Sigmoid colon (tissue), 7 donors: Measurements from ENCODE around the gene SEMA4G. TPM values are rescaled to one million over a fixed set of nuclear protein-coding genes. Genes with fewer than 3 reads are reported as not detected.

Experiments
- DNase-seq: peaks from one replicate; pipeline ENCODE4 v3.0.0-alpha.2; 2019
- H3K27ac ChIP-seq, 4 donors: fragments of 200-600 bp; sonication (generic); one replicate each; pipeline ENCODE4 v1.5.1; 2016 to 2019; ENCODE audit warnings: mild to moderate bottlenecking in 1 of 4
- H3K27me3 ChIP-seq, 3 donors: fragments of 200-600 bp; sonication (generic); one replicate each; pipeline ENCODE4 v1.5.1; 2019; ENCODE audit warnings: mild to moderate bottlenecking in 1 of 3
- H3K36me3 ChIP-seq, 4 donors: fragments of 200-600 bp; sonication (generic); one replicate each; pipeline ENCODE4 v1.5.1; 2016 to 2019
- H3K4me1 ChIP-seq, 4 donors: fragments of 200-600 bp; sonication (generic); one replicate each; pipeline ENCODE4 v1.5.1; 2017 to 2019
- H3K4me3 ChIP-seq, 4 donors: fragments of 200-600 bp; sonication (generic); one replicate each; pipeline ENCODE4 v1.5.1; 2017 to 2019; ENCODE audit warnings: mild to moderate bottlenecking in 2 of 4, moderate library complexity in 1 of 4
- H3K9me3 ChIP-seq, 4 donors: fragments of 200-600 bp in 3 of 4; sonication (generic) in 3 of 4; one replicate each; pipeline versions ENCODE4 v1.5.1 to v1.6.1; 2013 to 2019
- CTCF ChIP-seq, 4 experiments: fragments of 450-650 bp in 3 of 4; fragments of 200-600 bp in 1 of 4; IDR thresholded peaks; one replicate each; pipeline ENCODE4 v1.5.1; 2016 to 2019; ENCODE audit warnings: antibody characterized with exemption in 4 of 4, mild to moderate bottlenecking in 3 of 4, moderate library complexity in 2 of 4
- EP300 ChIP-seq, 4 donors: sonication (generic); formaldehyde crosslinking; IDR thresholded peaks; one replicate each; pipeline ENCODE4 v1.6.1; 2017; ENCODE audit warnings: antibody characterized with exemption in 4 of 4
- POLR2A ChIP-seq, 2 donors: fragments of 450-650 bp; IDR thresholded peaks; one replicate each; pipeline ENCODE4 v1.6.1; 2016; ENCODE audit warnings: antibody characterized with exemption in 2 of 2, mild to moderate bottlenecking in 2 of 2, moderate library complexity in 2 of 2
- POLR2AphosphoS5 ChIP-seq, 4 donors: sonication (generic); formaldehyde crosslinking; IDR thresholded peaks; one replicate each; pipeline ENCODE4 v1.6.1; 2017; ENCODE audit warnings: antibody characterized with exemption in 4 of 4
- WGBS, 2 donors: extraction: QIAGEN DNeasy Blood & Tissue Kit; methylation state at CpG; one replicate each; pipeline ENCODE4 v1.1.7; 2013; 5-methylcytosine and 5-hydroxymethylcytosine counted together
- intact Hi-C: fragments of 100-400 bp; cut with DNase I; formaldehyde crosslinking; loops from one replicate; pipeline ENCODE4 v1.15.1; 2023
- polyA plus RNA-seq, 3 donors: library from polyadenylated mRNA; stranded (reverse); fragments of 200-250 nt; gene quantifications; one replicate each; pipeline ENCODE4 v1.2.3, GENCODE V29; 2013
- total RNA-seq, 4 donors: library from RNA; depleted of rRNA; stranded (reverse); fragments of >200 nt; gene quantifications; one replicate each; pipeline ENCODE4 v1.1.0, GENCODE V29; 2016
- donor health status: healthy with polysubstance abuse.
- donor health status: Bipolar disorder and iron deficiency.
- donor health status: healthy.

The SEMA4G gene
- total and polyA plus RNA-seq, 7 donors: 0.49 to 65.8 (median 2.2) TPM

GRCh38 chr10:100995181-100995580 lies 25.9 kb downstream of the SEMA4G start:
- H3K27me3 ChIP-seq: no peaks in the 10 kb centered on the region
- WGBS, 2 donors: 77 to 78% methylated on average over 6 of the region's 6 CpGs
- no peak overlapping the region for H3K27ac ChIP-seq
- H3K9me3 ChIP-seq: no peaks in the 10 kb centered on the region
- H3K36me3 ChIP-seq: peaks cover 0 to 30% (median 10%) of the 10 kb centered on the region in 4 donors
- intact Hi-C loops: loop anchor here (5.0 kb wide), 1 partner anchor 83 kb away; the partner anchor contains the start of gene SLF2
- TF ChIP-seq POLR2AphosphoS5 (IDR thresholded peaks at IDR 0.05) (no peak), CTCF (IDR thresholded peaks at IDR 0.05) (no peak), EP300 (IDR thresholded peaks at IDR 0.05) (no peak)
- no peak overlapping the region for H3K4me3 ChIP-seq
- H3K4me1 ChIP-seq: peaks cover 0 to 24% (median 16%) of the 10 kb centered on the region in 4 donors
- DNase-seq: no peak

- WGBS, 2 donors: 3 to 4% methylated on average over 46 of the region's 46 CpGs
- H3K4me3 ChIP-seq: peak overlapping the region; percentile 80 to 90 (median 90)
- peak; percentile 75 for DNase-seq
- H3K27me3 ChIP-seq: no peaks in the 10 kb centered on the region
- intact Hi-C loops: loop anchor here (5.0 kb wide), 1 partner anchor 85 kb away; the partner anchor contains the start of gene SLF2
- peaks cover 0 to 39% (median 31%) of the 10 kb centered on the region in 4 donors for H3K4me1 ChIP-seq
- no peaks in the 10 kb centered on the region for H3K9me3 ChIP-seq
- TF ChIP-seq POLR2A (IDR thresholded peaks at IDR 0.05): no peak
- no peak for TF ChIP-seq CTCF (IDR thresholded peaks at IDR 0.05)
- TF ChIP-seq POLR2AphosphoS5 (IDR thresholded peaks at IDR 0.05): no peak
- TF ChIP-seq EP300 (IDR thresholded peaks at IDR 0.05): no peak
- peaks cover 0 to 14% (median 2%) of the 10 kb centered on the region in 4 donors for H3K36me3 ChIP-seq
- peak overlapping the region; percentile 99 to 100 (median 100) for H3K27ac ChIP-seq
These were observed 27.5 kb downstream of the SEMA4G start for GRCh38 chr10:100996678-100997359.

GRCh38 chr10:100997360-100998182 lies 28.3 kb downstream of the SEMA4G start:
- intact Hi-C loops: loop anchor here (5.0 kb wide), 1 partner anchor 85 kb away; the partner anchor contains the start of gene SLF2
- WGBS, 2 donors: 0% methylated on average over 66 of the region's 66 CpGs

More at GRCh38 chr10:100997360-100998182, 28.3 kb downstream of the SEMA4G start:
- TF ChIP-seq CTCF (IDR thresholded peaks at IDR 0.05): peak; percentile 78 to 97 (median 94)
- TF ChIP-seq POLR2A (IDR thresholded peaks at IDR 0.05): peak in 1 of 2 donors; percentile 18
- TF ChIP-seq POLR2AphosphoS5 (IDR thresholded peaks at IDR 0.05): peak in 3 of 4 donors; percentile 4 to 35 (median 11)
- TF ChIP-seq EP300 (IDR thresholded peaks at IDR 0.05): no peak
- Histone ChIP-seq H3K9me3 (no peaks in the 10 kb centered on the region), H3K4me1 (peaks cover 0 to 46% (median 38%) of the 10 kb centered on the region in 4 donors), H3K4me3 (peak overlapping the region; percentile 80 to 90 (median 90)), H3K36me3 (peaks cover 0 to 14% (median 3%) of the 10 kb centered on the region in 4 donors), H3K27me3 (no peaks in the 10 kb centered on the region), H3K27ac (peak overlapping the region; percentile 99 to 100 (median 100))
- peak; percentile 91 for DNase-seq
